Non-pigmented ciliary epithelial cell (primary cell): Measurements from ENCODE around the gene WNT6.
A peak's percentile ranks its signal among the peaks of the same experiment; 100 is the strongest.

Source experiments
- DNase-seq: peaks from one replicate; pipeline ENCODE4 v3.0.0-alpha.2; 2010; ENCODE audit warnings: low read depth

Gene WNT6

DNA sequence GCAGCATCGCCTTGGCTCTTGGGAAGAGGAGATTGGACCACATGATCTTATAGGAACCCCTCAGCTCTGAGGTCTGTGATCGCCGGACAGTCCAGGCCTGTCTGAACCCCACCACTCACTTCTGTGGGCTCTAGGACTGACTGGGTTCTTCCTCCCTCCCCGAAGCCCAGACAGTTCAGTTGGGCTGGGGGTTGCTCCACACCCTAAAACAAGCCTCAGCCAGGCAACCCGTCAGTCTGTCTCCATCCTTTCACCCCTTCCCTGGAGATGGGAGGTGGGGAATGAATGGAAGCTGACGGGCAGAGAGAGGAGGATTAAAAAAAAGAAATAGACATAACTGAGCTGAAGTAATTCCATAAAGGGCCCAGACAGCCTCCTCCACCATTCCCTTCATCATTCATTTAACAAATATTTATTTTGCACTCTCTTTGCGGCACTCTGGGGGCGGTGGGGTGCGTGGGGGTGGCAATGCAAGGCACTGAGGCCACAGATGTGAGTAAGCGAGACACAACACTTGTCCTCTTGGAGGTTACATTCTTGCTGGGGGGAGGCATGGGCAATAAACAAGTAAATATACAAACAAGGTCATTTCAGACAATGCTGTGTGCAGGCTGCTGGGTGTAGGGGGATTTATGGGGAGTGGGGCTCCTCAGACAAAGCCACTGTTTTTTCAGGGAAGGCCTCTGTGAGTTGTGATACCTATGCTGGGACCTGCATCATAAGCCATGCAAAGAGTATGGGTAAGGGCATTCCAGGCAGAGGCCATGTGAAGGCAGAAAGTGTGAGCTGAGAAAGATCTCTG is 33.9 kb downstream of the WNT6 start:
- no peak for DNase-seq

DNA sequence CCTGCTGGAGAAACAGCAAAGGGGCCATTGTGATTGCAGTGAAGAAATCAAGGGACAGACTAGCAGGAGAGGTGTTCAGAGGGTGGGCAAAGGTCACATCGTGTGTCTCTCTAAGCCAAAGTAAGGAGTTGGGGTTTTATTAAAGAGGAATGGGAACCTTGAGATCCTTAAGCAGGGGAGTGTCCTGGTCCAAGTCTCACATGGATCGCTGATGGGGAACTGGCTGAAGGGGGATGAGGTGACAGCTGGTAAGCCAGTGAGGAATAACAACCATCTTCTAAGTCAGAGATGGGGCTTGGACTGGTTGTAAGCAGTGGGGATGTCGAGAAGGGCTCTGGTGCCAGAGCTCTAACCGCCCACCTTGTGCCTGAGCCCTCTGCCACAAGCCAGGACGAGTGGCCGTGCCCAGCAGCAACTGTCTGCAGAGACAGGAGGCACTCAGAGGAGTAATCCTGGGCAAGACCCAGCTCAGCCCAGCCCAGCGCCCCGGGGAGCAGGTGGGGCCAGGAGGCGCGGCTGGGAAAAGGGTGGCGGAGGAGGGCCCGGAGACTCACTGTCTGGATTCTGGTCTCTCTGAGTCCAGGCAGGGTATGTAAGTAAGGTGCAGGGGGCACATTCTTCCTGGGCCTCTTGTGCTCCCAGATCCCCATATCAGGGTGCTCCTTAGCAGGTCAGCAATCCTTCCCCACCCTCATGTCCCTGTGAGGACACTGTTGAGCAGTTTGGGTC is 34.7 kb downstream of the WNT6 start:
- no peak for DNase-seq

GRCh38 chr2:218894880-218895157 is 35.2 kb downstream of the WNT6 start:
- DNase-seq = no peak

DNA sequence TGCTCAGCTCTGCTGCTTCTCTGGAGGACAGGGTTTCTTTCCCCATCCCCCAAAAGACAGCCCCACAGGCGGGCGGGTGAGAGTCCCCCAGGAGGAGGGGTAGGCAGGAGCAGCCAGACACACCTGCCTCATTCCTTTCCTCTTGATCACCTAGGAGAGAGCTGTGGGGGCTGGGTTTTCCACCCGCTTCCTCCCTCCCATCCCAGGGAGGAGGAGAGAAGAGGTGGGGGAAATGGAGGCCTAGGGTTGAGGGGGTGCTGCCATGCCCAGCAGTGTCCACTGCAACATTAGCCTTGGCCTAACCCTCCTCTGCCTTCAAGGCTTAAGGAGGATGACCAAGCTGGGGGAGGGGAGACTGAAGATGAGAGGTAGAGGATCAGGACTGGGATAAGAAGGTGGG is 35.7 kb downstream of the WNT6 start:
- no peak for DNase-seq

DNA sequence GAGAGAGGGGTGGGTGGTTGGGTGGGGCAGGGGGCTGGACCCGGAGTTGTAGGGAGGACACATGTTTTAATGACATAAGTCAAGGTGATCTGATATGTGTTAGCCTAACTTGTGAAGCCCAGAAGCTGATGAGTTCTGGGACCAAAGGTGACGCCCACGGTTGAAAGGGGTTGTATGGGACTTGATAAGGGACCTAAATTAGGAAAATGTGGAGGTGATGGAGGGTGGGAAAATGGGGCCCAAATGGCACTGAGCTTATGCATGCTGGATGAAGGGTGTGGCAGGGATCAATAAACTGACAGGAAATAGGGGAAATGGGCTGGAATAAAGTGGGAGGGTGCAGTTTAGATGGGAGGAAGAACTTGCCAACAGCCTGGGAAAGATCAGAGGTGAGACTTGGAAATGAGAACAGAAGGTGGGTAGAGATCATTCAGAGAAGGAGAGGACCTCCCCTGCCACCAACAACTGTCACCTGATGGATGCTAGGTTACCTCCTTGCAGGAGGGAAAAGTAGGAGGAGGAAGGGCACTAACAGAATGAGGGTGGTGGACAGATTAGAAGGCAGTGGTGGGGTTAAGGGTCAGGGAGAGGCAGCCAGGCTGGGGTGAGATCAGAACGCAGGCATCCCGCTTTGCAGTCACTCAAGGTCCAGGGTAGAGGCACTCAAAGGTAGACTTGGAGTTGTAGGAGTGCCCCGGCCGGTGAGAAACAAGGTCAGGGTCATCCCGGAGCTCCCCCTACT is 36.3 kb downstream of the WNT6 start:
- DNase-seq = no peak

GRCh38 chr2:218896501-218897393 is 37.1 kb downstream of the WNT6 start:
- DNase-seq = no peak

DNA sequence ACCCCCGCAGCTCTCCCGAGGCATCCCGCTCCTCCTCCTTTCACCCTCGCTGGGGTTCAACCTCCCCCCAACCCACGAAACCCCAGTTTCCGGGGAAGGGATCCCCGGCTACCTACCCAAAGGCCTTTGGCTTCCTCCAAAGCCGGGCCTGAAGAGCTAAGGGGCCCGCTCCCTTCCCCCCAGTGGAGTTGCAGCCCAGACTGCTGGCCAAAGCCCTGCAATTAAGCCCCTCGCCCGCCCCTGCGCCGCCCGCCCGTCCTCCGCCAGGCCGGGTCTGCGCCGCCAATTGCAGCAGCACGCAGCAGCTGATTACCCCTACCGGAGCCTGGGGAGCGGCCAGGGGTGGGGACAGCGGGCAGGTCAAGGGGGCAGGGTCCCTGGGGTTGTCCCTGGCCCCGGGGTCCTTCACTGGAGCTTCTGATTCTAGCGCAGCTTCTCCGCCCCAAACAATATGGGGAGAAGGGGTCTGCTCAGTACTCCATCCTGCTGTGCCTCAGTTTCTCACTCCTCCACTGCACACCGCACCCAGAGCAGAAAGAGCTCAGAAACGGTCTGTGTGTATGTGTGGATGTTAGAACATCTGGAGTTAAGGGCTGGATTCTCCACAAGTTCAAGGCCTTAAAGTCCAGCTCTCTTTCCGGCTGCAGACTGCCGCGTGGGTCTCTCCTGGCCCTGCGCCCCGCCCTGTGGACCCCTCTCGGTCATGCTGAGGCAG is 37.9 kb downstream of the WNT6 start:
- no peak for DNase-seq

DNA sequence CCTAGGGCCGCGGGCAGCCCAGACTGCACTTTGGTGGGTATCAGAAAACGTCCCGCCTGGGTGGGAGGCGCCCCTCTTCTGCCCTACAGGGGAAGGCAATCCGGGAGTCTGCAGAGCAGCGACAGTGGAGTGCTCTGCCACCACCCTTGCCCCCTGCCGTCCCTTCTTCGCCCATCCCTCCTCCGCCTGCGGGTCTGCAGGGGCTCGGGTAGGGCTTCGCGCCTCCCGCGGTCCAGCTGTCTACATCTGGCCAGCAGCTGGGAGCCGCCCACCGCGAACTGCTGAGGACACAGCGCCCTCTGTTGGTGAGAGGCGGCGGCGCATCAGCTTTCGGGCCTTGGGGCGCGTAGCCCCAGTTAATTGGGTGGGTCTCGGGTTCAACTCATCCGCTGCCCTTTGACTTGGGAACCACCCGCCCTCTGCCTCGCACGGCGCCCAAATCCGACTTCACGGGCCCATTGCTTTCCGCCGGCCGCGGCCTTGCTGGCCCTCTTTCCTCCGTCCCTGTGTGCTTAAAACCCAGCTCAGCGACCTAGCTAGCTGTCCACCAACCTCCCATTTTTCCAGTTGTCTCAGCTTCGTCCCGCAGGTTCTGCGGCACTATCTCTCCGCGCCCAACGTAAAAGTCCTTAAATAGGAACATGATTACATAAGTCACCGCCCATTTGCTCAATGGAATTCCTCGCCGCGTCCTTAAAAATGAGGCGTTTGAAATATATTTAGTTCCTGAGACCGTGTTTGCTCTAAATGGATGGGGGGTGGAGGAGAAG is 38.7 kb downstream of the WNT6 start:
- no peak for DNase-seq

- DNase-seq = no peak
Observed at GRCh38 chr2:218899147-218899546, 39.5 kb downstream of the WNT6 start.

- DNase-seq = no peak
Observed at GRCh38 chr2:218902427-218902826, 42.8 kb downstream of the WNT6 start.

GRCh38 chr2:218904176-218904575 is 44.6 kb downstream of the WNT6 start:
- no peak for DNase-seq

GRCh38 chr2:218908721-218909619 is 49.4 kb downstream of the WNT6 start:
- peak; percentile 43 for DNase-seq

DNA sequence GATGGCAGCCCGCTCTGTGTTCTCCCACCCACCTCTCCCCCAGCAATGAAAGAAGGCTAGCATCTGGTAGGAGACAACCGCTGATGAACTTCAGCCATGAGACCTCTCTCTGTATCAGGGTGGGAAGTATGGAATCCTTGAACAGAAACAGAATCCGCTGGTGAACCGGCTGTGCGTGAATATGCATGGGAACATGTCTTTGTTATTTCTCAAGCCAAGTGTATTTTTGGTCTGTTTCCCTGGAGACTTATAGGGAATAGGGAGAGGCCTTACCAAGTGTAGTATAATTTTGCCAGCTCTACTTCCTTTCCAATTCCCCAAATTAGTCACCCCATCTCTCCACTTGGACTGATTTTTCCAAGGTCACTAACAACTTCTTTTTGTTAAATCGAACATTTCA is 51.1 kb downstream of the WNT6 start:
- no peak for DNase-seq

GRCh38 chr2:218920504-218920903 is 60.9 kb downstream of the WNT6 start:
- DNase-seq = no peak
